Osteoblast (primary cell): Measurements from ENCODE around the gene FBXW11. TPM values are rescaled to one million over a fixed set of nuclear protein-coding genes. Genes with fewer than 3 reads are reported as not detected.
A peak's percentile ranks its signal among the peaks of the same experiment; 100 is the strongest.

Experiments
- DNase-seq: peaks from one replicate; pipeline ENCODE4 v3.0.0; 2011; ENCODE audit warnings: low spot score, mixed read lengths; ENCODE audit not compliant: insufficient read length; ENCODE audit errors: missing footprints
- H2AFZ ChIP-seq: 2 replicates; pipeline ENCODE4 v1.6.0; 2011; ENCODE audit warnings: mild to moderate bottlenecking, low read length
- H3K27ac ChIP-seq: 2 replicates; pipeline ENCODE4 v1.5.1; 2011; ENCODE audit warnings: mild to moderate bottlenecking, low read depth, low read length, moderate library complexity
- H3K27me3 ChIP-seq: 2 replicates; pipeline ENCODE4 v1.6.0; 2012; ENCODE audit warnings: mild to moderate bottlenecking, control low read depth, inconsistent platforms, low read length, moderate library complexity; ENCODE audit not compliant: insufficient read depth
- H3K36me3 ChIP-seq: 2 replicates; pipeline ENCODE4 v1.5.1; 2011; ENCODE audit warnings: mild to moderate bottlenecking, low read length, control low read depth, moderate library complexity; ENCODE audit not compliant: insufficient read depth
- H3K4me1 ChIP-seq: 2 replicates; pipeline ENCODE4 v1.5.1; 2011; ENCODE audit warnings: mild to moderate bottlenecking, low read length, control low read depth, moderate library complexity; ENCODE audit not compliant: insufficient read depth
- H3K4me2 ChIP-seq: 2 replicates; pipeline ENCODE4 v1.6.0; 2011; ENCODE audit warnings: mild to moderate bottlenecking, low read length; ENCODE audit not compliant: insufficient read depth
- H3K4me3 ChIP-seq: fragments of 200-600 bp; sonication (generic); 3 replicates; pipeline ENCODE4 v1.5.1; 2012; ENCODE audit warnings: mild to moderate bottlenecking, low read length, inconsistent platforms; ENCODE audit not compliant: insufficient read depth
- H3K79me2 ChIP-seq: 2 replicates; pipeline ENCODE4 v1.6.0; 2012; ENCODE audit warnings: mild to moderate bottlenecking, low read length, control low read depth, inconsistent platforms; ENCODE audit not compliant: insufficient read depth
- H3K9me3 ChIP-seq: 2 replicates; pipeline ENCODE4 v1.5.1; 2011; ENCODE audit warnings: low read depth, low read length, control low read depth
- H4K20me1 ChIP-seq: 2 replicates; pipeline ENCODE4 v1.6.0; 2012; ENCODE audit warnings: mild to moderate bottlenecking, low read length, control low read depth; ENCODE audit not compliant: insufficient read depth
- CTCF ChIP-seq: IDR thresholded peaks from 2 replicates; pipeline ENCODE4 v1.5.1; 2011; ENCODE audit warnings: mild to moderate bottlenecking, low read depth, low read length, moderate library complexity; ENCODE audit errors: extremely low read depth
- total RNA-seq: library from RNA; depleted of rRNA; stranded (reverse); fragments of >200 nt; gene quantifications from 2 replicates; pipeline ENCODE4 v1.2.3, GENCODE V29; 2012

The FBXW11 gene
- total RNA-seq, 1 donor: 76.7 TPM

- DNase-seq: no peak
- Histone ChIP-seq H3K27ac (peak overlapping the region; percentile 91), H2AFZ (no peak overlapping the region)
These were observed 1.6 kb downstream of the FBXW11 start for GRCh38 chr5:172004824-172005237.

GRCh38 chr5:172003746-172004145, 2.7 kb downstream of the FBXW11 start:
- peaks cover 65% of the 10 kb centered on the region for H4K20me1 ChIP-seq

More at GRCh38 chr5:172004824-172005237, 1.6 kb downstream of the FBXW11 start:
- Histone ChIP-seq H3K27me3 (no peaks in the 10 kb centered on the region), H3K36me3 (no peaks in the 10 kb centered on the region), H4K20me1 (peaks cover 55% of the 10 kb centered on the region), H3K4me3 (peak overlapping the region; percentile 84), H3K79me2 (peaks cover 70% of the 10 kb centered on the region), H3K4me1 (peaks cover 51% of the 10 kb centered on the region), H3K9me3 (no peaks in the 10 kb centered on the region), H3K4me2 (peak overlapping the region; percentile 94)
- no peak for TF ChIP-seq CTCF

GRCh38 chr5:172002840-172003512, 3.5 kb downstream of the FBXW11 start:
- no peak overlapping the region for H2AFZ ChIP-seq
- TF ChIP-seq CTCF: no peak
- H3K4me1 ChIP-seq: peaks cover 33% of the 10 kb centered on the region
- H3K79me2 ChIP-seq: peaks cover 89% of the 10 kb centered on the region
- H3K36me3 ChIP-seq: no peaks in the 10 kb centered on the region
- H3K4me3 ChIP-seq: no peak overlapping the region
- H3K27me3 ChIP-seq: no peaks in the 10 kb centered on the region
- H3K4me2 ChIP-seq: peak overlapping the region; percentile 94
- peaks cover 66% of the 10 kb centered on the region for H4K20me1 ChIP-seq
- no peak overlapping the region for H3K27ac ChIP-seq
- DNase-seq: no peak
- H3K9me3 ChIP-seq: no peaks in the 10 kb centered on the region

More at GRCh38 chr5:172003746-172004145, 2.7 kb downstream of the FBXW11 start:
- Histone ChIP-seq H3K4me3 (no peak overlapping the region), H3K27me3 (no peaks in the 10 kb centered on the region), H3K79me2 (peaks cover 81% of the 10 kb centered on the region), H2AFZ (no peak overlapping the region), H3K4me1 (peaks cover 41% of the 10 kb centered on the region), H3K27ac (no peak overlapping the region), H3K4me2 (peak overlapping the region; percentile 94), H3K9me3 (no peaks in the 10 kb centered on the region), H3K36me3 (no peaks in the 10 kb centered on the region)
- no peak for DNase-seq
- TF ChIP-seq CTCF: no peak

- peak; percentile 57 for TF ChIP-seq CTCF
- no peaks in the 10 kb centered on the region for H3K27me3 ChIP-seq
- H3K9me3 ChIP-seq: no peaks in the 10 kb centered on the region
- H2AFZ ChIP-seq: no peak overlapping the region
- H3K36me3 ChIP-seq: no peaks in the 10 kb centered on the region
- peaks cover 26% of the 10 kb centered on the region for H3K4me1 ChIP-seq
- peaks cover 72% of the 10 kb centered on the region for H4K20me1 ChIP-seq
- peak; percentile 18 for DNase-seq
- H3K4me2 ChIP-seq: no peak overlapping the region
- H3K79me2 ChIP-seq: peaks cover 93% of the 10 kb centered on the region
- no peak overlapping the region for H3K4me3 ChIP-seq
- H3K27ac ChIP-seq: no peak overlapping the region
These were observed 4.1 kb downstream of the FBXW11 start for GRCh38 chr5:172002310-172002709.
